Subcutaneous adipose tissue (tissue), 4 donors: ENCODE measurements around the gene SAT1. TPM values are rescaled to one million over a fixed set of nuclear protein-coding genes. Genes with fewer than 3 reads are reported as not detected.

Source experiments
- total RNA-seq, 4 donors: library from RNA; depleted of rRNA; stranded (reverse); fragments of >200 nt; gene quantifications; one replicate each; pipeline ENCODE4 v1.1.0, GENCODE V29; 2016
- TF ChIP-seq, protein P1 (sequence below): fragments of 450-650 bp; IDR thresholded peaks from one replicate; pipeline ENCODE4 v1.5.1; 2016; ENCODE audit warnings: low read depth, mild to moderate bottlenecking, control low read depth, antibody characterized with exemption, moderate library complexity

Gene SAT1
- total RNA-seq, 4 donors from 2014 or later, result 976 to 1,919 (median 1,082) TPM

DNA sequence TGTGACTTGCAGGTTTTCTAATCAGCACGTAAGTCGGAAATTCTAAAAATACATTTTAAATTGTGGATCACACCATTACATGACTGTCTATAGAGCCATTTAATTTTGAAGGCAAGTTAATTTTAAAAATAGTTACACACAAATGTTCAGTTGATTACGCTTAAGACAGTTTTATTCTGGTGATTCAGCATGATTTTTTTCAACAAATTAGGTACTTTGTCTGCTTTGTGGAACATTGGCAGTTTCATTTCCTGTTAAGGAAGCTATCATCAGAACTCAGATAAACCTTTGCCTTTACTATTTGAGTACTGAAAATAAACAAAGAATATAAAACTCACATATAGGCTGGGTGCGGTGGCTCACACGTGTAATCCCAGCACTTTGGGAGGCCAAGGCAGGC, 19.5 kb downstream of the SAT1 start:
- TF ChIP-seq, protein P1, sequence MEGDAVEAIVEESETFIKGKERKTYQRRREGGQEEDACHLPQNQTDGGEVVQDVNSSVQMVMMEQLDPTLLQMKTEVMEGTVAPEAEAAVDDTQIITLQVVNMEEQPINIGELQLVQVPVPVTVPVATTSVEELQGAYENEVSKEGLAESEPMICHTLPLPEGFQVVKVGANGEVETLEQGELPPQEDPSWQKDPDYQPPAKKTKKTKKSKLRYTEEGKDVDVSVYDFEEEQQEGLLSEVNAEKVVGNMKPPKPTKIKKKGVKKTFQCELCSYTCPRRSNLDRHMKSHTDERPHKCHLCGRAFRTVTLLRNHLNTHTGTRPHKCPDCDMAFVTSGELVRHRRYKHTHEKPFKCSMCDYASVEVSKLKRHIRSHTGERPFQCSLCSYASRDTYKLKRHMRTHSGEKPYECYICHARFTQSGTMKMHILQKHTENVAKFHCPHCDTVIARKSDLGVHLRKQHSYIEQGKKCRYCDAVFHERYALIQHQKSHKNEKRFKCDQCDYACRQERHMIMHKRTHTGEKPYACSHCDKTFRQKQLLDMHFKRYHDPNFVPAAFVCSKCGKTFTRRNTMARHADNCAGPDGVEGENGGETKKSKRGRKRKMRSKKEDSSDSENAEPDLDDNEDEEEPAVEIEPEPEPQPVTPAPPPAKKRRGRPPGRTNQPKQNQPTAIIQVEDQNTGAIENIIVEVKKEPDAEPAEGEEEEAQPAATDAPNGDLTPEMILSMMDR, result no peak

- TF ChIP-seq, protein P1, result no peak
Measured at GRCh38 chrX:23803931-23804381, 21.0 kb downstream of the SAT1 start.

DNA sequence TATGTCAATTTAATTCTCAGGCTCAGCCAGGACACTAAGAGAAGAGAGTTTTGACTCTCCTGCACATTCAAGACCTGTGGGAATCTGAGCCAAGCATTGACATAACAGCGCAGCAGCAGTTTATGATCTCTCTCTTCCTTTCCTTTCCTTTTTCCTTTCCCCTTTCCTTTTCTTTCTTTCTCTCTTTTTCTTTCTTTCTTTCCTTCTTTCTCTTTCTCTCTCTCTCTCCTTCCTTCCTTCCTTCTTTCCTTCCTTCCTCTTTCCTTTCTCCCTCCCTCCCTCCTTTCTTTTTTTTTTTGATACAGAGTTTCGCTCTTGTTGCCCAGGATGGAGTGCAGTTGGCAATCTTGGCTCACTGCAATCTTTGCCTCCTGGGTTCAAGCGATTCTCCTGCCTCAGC, 21.6 kb downstream of the SAT1 start:
- TF ChIP-seq, protein P1, result no peak

GRCh38 chrX:23805389-23805788, 22.4 kb downstream of the SAT1 start:
- TF ChIP-seq, protein P1, result no peak

- TF ChIP-seq, protein P1, result no peak
Measured at GRCh38 chrX:23810279-23810678, 27.3 kb downstream of the SAT1 start.

GRCh38 chrX:23811108-23811651, 28.2 kb downstream of the SAT1 start:
- TF ChIP-seq, protein P1, result no peak

DNA sequence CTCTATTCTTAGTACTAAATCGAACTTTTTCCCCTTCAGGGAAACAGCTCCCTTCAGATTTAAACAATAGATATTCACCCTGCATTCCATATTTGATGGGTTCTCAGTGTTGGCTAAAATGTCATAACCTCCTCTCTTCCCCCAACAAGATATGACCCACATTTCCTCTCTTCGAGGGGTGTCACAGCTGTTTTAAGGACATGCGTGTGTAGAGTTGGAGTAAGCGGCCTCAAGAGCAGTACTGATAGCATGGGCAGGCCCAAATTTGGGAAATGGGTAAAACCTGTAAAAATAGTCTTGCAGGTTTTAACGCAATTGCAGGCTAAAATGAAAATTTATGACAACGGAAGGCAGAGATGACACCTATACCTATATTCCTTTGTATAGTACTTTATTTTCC, 28.7 kb downstream of the SAT1 start:
- TF ChIP-seq, protein P1, result no peak
